H1 (cell line): ENCODE measurements around the gene WASF3. TPM values are rescaled to one million over a fixed set of nuclear protein-coding genes. Genes with fewer than 3 reads are reported as not detected.

Source experiments
- CTCF ChIA-PET: fragments of 300-600 bp; sonication (Branson Sonifier 250); formaldehyde crosslinking; loops from one replicate; lab custom pipeline; 2021; ENCODE audit not compliant: partially characterized antibody; lab: Charles Lee
- POLR2A ChIA-PET: fragments of 300-600 bp; sonication (Branson Sonifier 250); formaldehyde crosslinking; loops from one replicate; lab custom pipeline; 2021; ENCODE audit warnings: inconsistent platforms; ENCODE audit not compliant: partially characterized antibody; lab: Charles Lee
- DNase-seq, 2 experiments: peaks; one replicate each; pipeline versions ENCODE4 v3.0.0 to v3.0.0-alpha.2; 2010 to 2022; ENCODE audit warnings: low spot score in 2 of 2, low read depth in 1 of 2, mixed read lengths in 1 of 2
- FAIRE-seq: peaks from 2 replicates; lab custom pipeline; 2011; peaks lifted over from hg19 to GRCh38; lab: Jason Lieb, UNC
- H2AFZ ChIP-seq: 2 replicates; pipeline ENCODE4 v1.8.1; 2012; ENCODE audit warnings: low read length, inconsistent platforms
- H2AK5ac ChIP-seq: 2 replicates; pipeline ENCODE4 v1.6.1; 2013; ENCODE audit warnings: low read depth, low read length
- H2BK120ac ChIP-seq: replicated peaks from 2 replicates; pipeline ENCODE3; 2013; ENCODE audit warnings: low read depth, low read length, inconsistent platforms
- H2BK12ac ChIP-seq: 2 replicates; pipeline ENCODE4 v1.6.1; 2013; ENCODE audit warnings: low read depth, low read length
- H2BK15ac ChIP-seq: 2 replicates; pipeline ENCODE4 v1.6.1; 2013; ENCODE audit warnings: low read length
- H2BK20ac ChIP-seq: 2 replicates; pipeline ENCODE4 v1.6.1; 2013; ENCODE audit warnings: low read length
- H2BK5ac ChIP-seq: 2 replicates; pipeline ENCODE4 v1.6.1; 2013; ENCODE audit warnings: low read depth, low read length
- H3K14ac ChIP-seq: 2 replicates; pipeline ENCODE4 v1.6.1; 2013; ENCODE audit warnings: inconsistent platforms; ENCODE audit not compliant: insufficient read length
- H3K18ac ChIP-seq: 2 replicates; pipeline ENCODE4 v1.6.1; 2013; ENCODE audit warnings: low read length; ENCODE audit errors: extremely low read depth
- H3K23ac ChIP-seq: 2 replicates; pipeline ENCODE4 v1.6.1; 2013; ENCODE audit warnings: inconsistent platforms; ENCODE audit not compliant: insufficient read length
- H3K23me2 ChIP-seq: 2 replicates; pipeline ENCODE4 v1.6.1; 2013; ENCODE audit warnings: low read depth, low read length
- H3K27ac ChIP-seq: 2 replicates; pipeline ENCODE4 v1.6.1; 2011; ENCODE audit warnings: low read depth, low read length, inconsistent platforms
- H3K27me3 ChIP-seq, 4 experiments: replicated peaks in 1 of 4; 1 replicate in 1 of 4; 2 replicates in 3 of 4; pipeline versions ENCODE4 v1.6.1 to v1.8.1; 2011 to 2013; ENCODE audit warnings: low read length in 3 of 4, mild to moderate bottlenecking in 3 of 4, inconsistent platforms in 2 of 4, mixed read lengths in 2 of 4, moderate library complexity in 1 of 4; ENCODE audit not compliant: control insufficient read depth in 3 of 4, insufficient read depth in 3 of 4; ENCODE audit errors: extremely low read depth in 1 of 4
- H3K36me3 ChIP-seq, 4 experiments: 2 replicates each; pipeline versions ENCODE4 v1.6.1 to v1.8.1; 2011 to 2013; ENCODE audit warnings: mild to moderate bottlenecking in 4 of 4, low read length in 3 of 4, moderate library complexity in 2 of 4, control low read depth in 1 of 4, inconsistent platforms in 1 of 4; ENCODE audit not compliant: insufficient read depth in 4 of 4, control insufficient read depth in 2 of 4
- H3K4ac ChIP-seq: replicated peaks from 2 replicates; pipeline ENCODE3; 2013; ENCODE audit warnings: low read length, low read depth, mixed read lengths, inconsistent platforms; ENCODE audit not compliant: insufficient read length
- H3K4me1 ChIP-seq, 4 experiments: replicated peaks in 1 of 4; 1 replicate in 1 of 4; 2 replicates in 3 of 4; pipeline versions ENCODE4 v1.6.1 to v1.8.1; 2011 to 2013; ENCODE audit warnings: low read length in 3 of 4, inconsistent platforms in 2 of 4, mixed read lengths in 1 of 4; ENCODE audit not compliant: insufficient read depth in 4 of 4, control insufficient read depth in 3 of 4
- H3K4me2 ChIP-seq, 2 experiments: 2 replicates each; pipeline versions ENCODE4 v1.6.1 to v1.8.1; 2011 to 2013; ENCODE audit warnings: low read depth in 2 of 2, low read length in 2 of 2, control low read depth in 1 of 2, inconsistent platforms in 1 of 2, mild to moderate bottlenecking in 1 of 2; ENCODE audit not compliant: insufficient read depth in 1 of 2
- H3K4me3 ChIP-seq, 4 experiments: fragments of 200-600, 300-600 bp in 1 of 4; sonication (generic), shearing (Covaris generic), sonication (Bioruptor Twin) in 1 of 4; 2 replicates each; pipeline versions ENCODE4 v1.5.1 to v1.8.1; 2011 to 2016; ENCODE audit warnings: low read length in 4 of 4, low read depth in 3 of 4, control low read depth in 2 of 4, inconsistent platforms in 2 of 4, mild to moderate bottlenecking in 2 of 4, mixed read lengths in 1 of 4, moderate library complexity in 1 of 4; ENCODE audit not compliant: insufficient read depth in 2 of 4; ENCODE audit errors: extremely low read depth in 1 of 4
- H3K56ac ChIP-seq: replicated peaks from 2 replicates; pipeline ENCODE3; 2013; ENCODE audit warnings: low read depth, mild to moderate bottlenecking, mixed read lengths, low read length, inconsistent platforms; ENCODE audit not compliant: insufficient read length
- H3K79me1 ChIP-seq: 2 replicates; pipeline ENCODE4 v1.6.1; 2013; ENCODE audit warnings: low read depth, low read length, control low read depth
- H3K79me2 ChIP-seq, 2 experiments: 2 replicates each; pipeline versions ENCODE4 v1.6.1 to v1.8.1; 2012 to 2013; ENCODE audit warnings: low read length in 2 of 2, mild to moderate bottlenecking in 2 of 2, inconsistent platforms in 1 of 2; ENCODE audit not compliant: insufficient read depth in 2 of 2, control insufficient read depth in 1 of 2
- H3K9ac ChIP-seq, 4 experiments: replicated peaks in 1 of 4; 1 replicate in 1 of 4; 2 replicates in 3 of 4; pipeline versions ENCODE4 v1.6.1 to v1.8.1; 2011 to 2013; ENCODE audit warnings: low read depth in 3 of 4, low read length in 3 of 4, control low read depth in 2 of 4, mild to moderate bottlenecking in 2 of 4, moderate library complexity in 2 of 4, inconsistent platforms in 1 of 4; ENCODE audit errors: extremely low read depth in 1 of 4
- H3K9me3 ChIP-seq, 2 experiments: 2 replicates each; pipeline versions ENCODE4 v1.6.1 to v1.8.1; 2012 to 2013; ENCODE audit warnings: mild to moderate bottlenecking in 2 of 2, moderate library complexity in 2 of 2, control low read depth in 1 of 2, inconsistent platforms in 1 of 2, low read depth in 1 of 2, low read length in 1 of 2, mixed read lengths in 1 of 2; ENCODE audit not compliant: insufficient read depth in 2 of 2
- H4K20me1 ChIP-seq, 2 experiments: replicated peaks in 1 of 2; 2 replicates each; pipeline versions ENCODE3 to v1.8.1; 2011 to 2013; ENCODE audit warnings: inconsistent platforms in 2 of 2, low read length in 2 of 2, mild to moderate bottlenecking in 1 of 2; ENCODE audit not compliant: insufficient read depth in 2 of 2, control insufficient read depth in 1 of 2
- H4K5ac ChIP-seq: 2 replicates; pipeline ENCODE4 v1.6.1; 2013; ENCODE audit warnings: low read length, low read depth, mixed read lengths, inconsistent platforms; ENCODE audit not compliant: insufficient read length
- H4K8ac ChIP-seq: 2 replicates; pipeline ENCODE4 v1.8.0; 2013; ENCODE audit warnings: mild to moderate bottlenecking, moderate library complexity, low read length, inconsistent platforms; ENCODE audit not compliant: insufficient read depth; ENCODE audit errors: extremely low read depth
- H4K91ac ChIP-seq: replicated peaks from 2 replicates; pipeline ENCODE3; 2013; ENCODE audit warnings: low read length, mixed read lengths, inconsistent platforms; ENCODE audit not compliant: insufficient read length
- CTCF ChIP-seq, 3 experiments: IDR thresholded peaks; 1 replicate in 2 of 3; 2 replicates in 1 of 3; pipeline versions ENCODE4 v1.5.1 to v1.6.1; 2011; ENCODE audit warnings: low read length in 3 of 3, mild to moderate bottlenecking in 3 of 3, inconsistent platforms in 2 of 3, low read depth in 1 of 3, moderate library complexity in 1 of 3; ENCODE audit not compliant: insufficient read depth in 1 of 3; ENCODE audit errors: control extremely low read depth in 1 of 3
- KDM4A ChIP-seq: IDR thresholded peaks from one replicate; pipeline ENCODE4 v1.7.1; 2012; ENCODE audit warnings: low read depth, mild to moderate bottlenecking, moderate library complexity, low read length, inconsistent platforms; ENCODE audit not compliant: severe bottlenecking
- RAD21 ChIP-seq, 2 experiments: IDR thresholded peaks in 1 of 2; conservative IDR thresholded peaks in 1 of 2; 2 replicates each; pipeline ENCODE4 v1.6.1; 2011; ENCODE audit warnings: low read depth in 2 of 2, low read length in 2 of 2, improper control_type of control experiment in 1 of 2, inconsistent platforms in 1 of 2, mild to moderate bottlenecking in 1 of 2, moderate library complexity in 1 of 2
- WGBS, 2 experiments: shearing (Covaris generic) in 1 of 2; methylation state at CpG; one replicate each; pipeline versions ENCODE4 v1.1.6 to v1.1.7; 2013 to 2015; ENCODE audit warnings: low lambda C conversion rate in 2 of 2, mixed read lengths in 2 of 2, inconsistent platforms in 1 of 2, low coverage in 1 of 2, missing lambda C conversion rate in 1 of 2; ENCODE audit not compliant: insufficient replicate concordance in 2 of 2, insufficient coverage in 1 of 2, insufficient read length in 1 of 2; ENCODE audit errors: extremely low coverage in 1 of 2, missing lambda C conversion rate in 1 of 2; 5-methylcytosine and 5-hydroxymethylcytosine counted together
- polyA plus RNA-seq, 7 experiments: library from polyadenylated mRNA; depleted of rRNA in 3 of 7; stranded (reverse) in 5 of 7; unstranded in 2 of 7; fragments of >200 nt in 5 of 7; fragments of 200-250 nt in 2 of 7; gene quantifications; 1 replicate in 5 of 7; 2 replicates in 1 of 7; 4 replicates in 1 of 7; pipeline versions ENCODE4 v1.2.1 to v1.2.3, GENCODE V29; 2011 to 2013; ENCODE audit warnings: missing spikeins in 2 of 7, mixed read lengths in 2 of 7
- total RNA-seq: library from RNA; stranded (reverse); fragmentation: NEBNext Ultra II Directional; extraction: Animal tissue kit (Norgen Biotek cat#: 25700); gene quantifications from 2 replicates; pipeline ENCODE4 v1.2.1, GENCODE V29; 2021

WASF3 gene
- total and polyA plus RNA-seq, 2 of the 8 experiments (the other 6 are each of a cell fraction or from before 2014, with no cell fraction given), result 18.7 to 39.8 TPM

- H3K79me1 ChIP-seq, result peaks cover 3% of the 10 kb centered on the region; the same call in 1 of the 2 replicates
- peak; percentile 85 for FAIRE-seq
- no peaks in the 10 kb centered on the region for H3K27me3 ChIP-seq
- no peaks in the 10 kb centered on the region for H3K36me3 ChIP-seq
- no peak overlapping the region for H2BK20ac ChIP-seq
- H2BK5ac ChIP-seq, result no peak overlapping the region
- no peak overlapping the region for H2BK15ac ChIP-seq
- ChIA-PET POLR2A (no interaction called here), CTCF (interaction anchor here (1.0 to 3.8 kb wide), 8 partner anchors 10 to 472 kb away, joined by 3 to 48 read pairs (median 4); no protein-coding TSS in a partner anchor)
- H3K18ac ChIP-seq, result no peak overlapping the region
- no peak overlapping the region for H3K4me2 ChIP-seq
- 53% methylated on average over 4 of the region's 4 CpGs; no CpG with 5 or more reads in 1 of the 2 experiments for WGBS, 2 experiments
- no peak overlapping the region for H3K56ac ChIP-seq
- no peak overlapping the region for H3K27ac ChIP-seq
- DNase-seq, result no peak
- H4K5ac ChIP-seq, result no peak overlapping the region
- H2AK5ac ChIP-seq, result no peak overlapping the region
- H3K9me3 ChIP-seq, result no peaks in the 10 kb centered on the region
- no peak overlapping the region for H3K4me3 ChIP-seq
- H2AFZ ChIP-seq, result no peak overlapping the region
- no peak overlapping the region for H4K8ac ChIP-seq
- no peaks in the 10 kb centered on the region for H4K20me1 ChIP-seq
- H3K23ac ChIP-seq, result no peak overlapping the region
- H3K79me2 ChIP-seq, result no peaks in the 10 kb centered on the region
- TF ChIP-seq CTCF (IDR thresholded peaks at IDR 0.05; ENCODE audit: control extremely low read depth in 1 of 3, insufficient read depth in 1 of 3, low read depth in 1 of 3, low read length in 3 of 3) (peak in 2 of 3 experiments; percentile 36 to 50; a peak in 2 of 4 replicates), KDM4A (no peak), RAD21 (IDR thresholded peaks at IDR 0.05 in 1 of 2, conservative IDR thresholded peaks at IDR 0.05 in 1 of 2; ENCODE audit: low read depth in 2 of 2, low read length in 2 of 2) (peak; percentile 26 to 49; a peak in 3 of 4 replicates)
- TF ChIP-seq, all 59 proteins: peak for 2
- Histone ChIP-seq H3K23me2 (no peaks in the 10 kb centered on the region), H3K4ac (no peak overlapping the region), H3K9ac (no peak overlapping the region), H2BK120ac (no peak overlapping the region), H2BK12ac (no peak overlapping the region), H4K91ac (no peak overlapping the region), H3K14ac (no peak overlapping the region), H3K4me1 (peaks cover 0 to 9% (median 2%) of the 10 kb centered on the region in 4 experiments; a peak in 4 of 7 replicates)
Measured at GRCh38 chr13:26656919-26657318, 99.4 kb downstream of the WASF3 start.
